LNCAP (cell line): ENCODE data around the gene BMP2K.

ENCODE experiments used
- CTCF ChIP-seq: fragments of 450-650 bp; IDR thresholded peaks from 2 replicates; pipeline ENCODE4 v1.5.1; 2017; ENCODE audit warnings: mild to moderate bottlenecking

BMP2K gene

DNA sequence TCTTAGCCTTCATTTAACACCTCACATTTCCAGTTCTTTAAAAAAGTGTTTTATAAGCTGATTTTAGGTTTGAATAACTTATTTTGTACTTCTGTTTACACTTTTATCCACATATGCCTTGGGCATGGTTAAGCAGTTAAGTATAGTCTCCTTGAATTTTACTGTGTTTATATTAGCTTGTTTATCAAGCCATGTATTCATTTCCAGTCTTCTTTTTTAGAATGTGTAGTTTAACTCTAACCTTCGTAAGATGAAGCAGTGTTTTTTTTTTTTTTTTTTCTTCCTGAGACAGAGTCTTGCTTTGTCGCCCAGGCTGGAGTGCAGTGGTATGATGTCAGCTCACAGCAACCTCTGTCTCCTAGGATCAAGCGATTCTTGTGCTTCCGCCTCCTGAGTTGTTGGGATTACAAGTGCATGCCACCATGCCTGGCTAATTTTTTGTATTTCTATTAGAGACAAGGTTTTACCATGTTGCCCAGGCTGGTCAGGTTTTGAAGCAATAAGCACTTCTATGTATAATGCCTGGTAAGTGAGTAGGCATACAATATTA lies 42.5 kb downstream of the BMP2K start:
- TF ChIP-seq CTCF: no peak

- TF ChIP-seq CTCF: no peak
Measured at GRCh38 chr4:78824001-78824400, 47.9 kb downstream of the BMP2K start.

DNA sequence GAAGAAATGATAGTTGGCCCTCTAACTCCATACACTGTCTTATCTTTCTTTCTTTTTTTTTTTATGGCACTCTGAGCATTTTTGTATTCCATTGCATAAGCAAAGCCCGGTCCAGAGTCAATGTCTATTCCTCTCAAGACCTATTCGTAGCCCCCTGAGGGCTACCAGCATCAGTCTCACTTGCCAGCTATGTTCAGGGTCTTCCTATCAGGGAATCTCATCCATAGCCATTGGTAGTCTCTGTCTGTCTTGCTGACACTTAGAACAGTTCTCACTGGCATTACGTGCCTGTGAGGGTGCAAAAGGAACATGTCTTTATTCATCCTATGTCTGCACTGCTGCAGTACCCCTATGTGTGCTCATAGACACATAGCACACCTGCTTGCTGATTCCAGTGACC lies 51.0 kb downstream of the BMP2K start:
- no peak for TF ChIP-seq CTCF

- no peak for TF ChIP-seq CTCF
Measured at GRCh38 chr4:78829296-78829695, 53.1 kb downstream of the BMP2K start.

DNA sequence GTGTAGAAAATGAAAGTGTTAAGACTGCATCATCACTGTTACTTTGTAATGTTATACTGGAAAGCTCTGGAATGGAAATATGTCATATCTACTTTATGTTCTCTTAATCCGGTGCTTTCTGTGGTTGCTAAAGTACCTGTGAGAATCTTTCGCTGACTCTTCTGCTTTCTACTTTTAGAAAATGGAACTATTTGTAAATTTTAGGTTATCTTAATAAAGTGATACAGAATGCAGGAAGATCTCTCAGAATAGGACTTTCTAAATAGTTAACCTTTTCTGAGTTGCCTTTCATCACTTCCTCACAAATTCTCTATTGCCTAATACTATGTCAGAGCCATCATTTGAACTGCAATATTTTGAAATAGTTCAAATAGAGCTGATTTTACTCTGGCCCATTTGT lies 69.3 kb downstream of the BMP2K start:
- no peak for TF ChIP-seq CTCF

GRCh38 chr4:78846258-78846657 lies 70.1 kb downstream of the BMP2K start:
- TF ChIP-seq CTCF: no peak

GRCh38 chr4:78862314-78862737 lies 86.2 kb downstream of the BMP2K start:
- TF ChIP-seq CTCF: no peak

DNA sequence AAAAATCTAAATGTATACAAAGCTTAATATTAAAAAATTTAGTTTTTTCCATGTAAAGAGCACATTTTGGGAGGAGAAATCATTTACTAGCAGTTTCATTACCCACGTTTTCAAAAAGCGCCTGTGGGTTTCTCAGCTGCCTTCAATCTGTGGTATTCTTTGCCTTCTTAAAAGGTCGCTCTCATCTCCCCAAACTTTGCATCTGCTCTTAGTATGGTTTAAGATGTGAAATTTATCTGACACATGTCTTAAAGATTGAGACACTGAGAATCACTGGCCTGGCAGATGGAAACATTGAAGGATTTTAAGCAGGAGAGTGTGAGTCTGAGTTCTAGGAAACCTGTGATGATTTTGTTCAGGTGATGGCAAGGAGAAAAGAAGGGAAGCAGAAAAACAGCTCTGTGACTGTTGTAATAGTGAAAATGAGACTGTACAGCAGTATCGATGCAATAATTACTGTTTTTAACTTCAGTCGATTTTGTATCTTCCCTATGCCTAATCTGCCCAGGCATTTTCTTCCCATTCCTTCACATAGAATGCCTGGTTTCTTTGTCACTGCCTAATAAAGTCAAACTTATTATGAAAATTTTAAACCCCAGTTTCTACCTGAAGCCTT lies 87.2 kb downstream of the BMP2K start:
- TF ChIP-seq CTCF: no peak
